ENCODE measurements around the gene SPIN1.

DNA sequence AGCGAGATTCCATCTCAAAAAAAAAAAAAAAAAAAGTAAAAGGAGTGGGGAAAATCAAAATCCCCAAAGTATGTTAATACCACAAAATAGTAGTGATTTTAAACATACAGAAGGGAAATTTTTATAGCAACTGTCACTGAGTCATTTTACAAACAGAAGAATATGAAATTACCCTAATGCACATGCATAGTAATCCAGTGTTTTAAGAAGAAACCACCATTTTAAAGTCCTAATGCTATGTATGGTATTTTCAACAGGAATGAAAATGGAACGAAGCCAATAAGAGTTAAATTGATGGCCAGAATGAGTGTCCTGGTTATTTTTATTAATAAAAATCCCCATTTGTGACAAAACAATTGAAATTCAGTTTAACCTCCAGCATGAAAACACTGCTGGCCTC lies 120.1 kb downstream of the SPIN1 start:
- TF ChIP-seq TCF7L2 (IDR thresholded peaks at IDR 0.05; ENCODE audit: low read depth, low read length) = no peak
- TF ChIP-seq, protein P1, sequence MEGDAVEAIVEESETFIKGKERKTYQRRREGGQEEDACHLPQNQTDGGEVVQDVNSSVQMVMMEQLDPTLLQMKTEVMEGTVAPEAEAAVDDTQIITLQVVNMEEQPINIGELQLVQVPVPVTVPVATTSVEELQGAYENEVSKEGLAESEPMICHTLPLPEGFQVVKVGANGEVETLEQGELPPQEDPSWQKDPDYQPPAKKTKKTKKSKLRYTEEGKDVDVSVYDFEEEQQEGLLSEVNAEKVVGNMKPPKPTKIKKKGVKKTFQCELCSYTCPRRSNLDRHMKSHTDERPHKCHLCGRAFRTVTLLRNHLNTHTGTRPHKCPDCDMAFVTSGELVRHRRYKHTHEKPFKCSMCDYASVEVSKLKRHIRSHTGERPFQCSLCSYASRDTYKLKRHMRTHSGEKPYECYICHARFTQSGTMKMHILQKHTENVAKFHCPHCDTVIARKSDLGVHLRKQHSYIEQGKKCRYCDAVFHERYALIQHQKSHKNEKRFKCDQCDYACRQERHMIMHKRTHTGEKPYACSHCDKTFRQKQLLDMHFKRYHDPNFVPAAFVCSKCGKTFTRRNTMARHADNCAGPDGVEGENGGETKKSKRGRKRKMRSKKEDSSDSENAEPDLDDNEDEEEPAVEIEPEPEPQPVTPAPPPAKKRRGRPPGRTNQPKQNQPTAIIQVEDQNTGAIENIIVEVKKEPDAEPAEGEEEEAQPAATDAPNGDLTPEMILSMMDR (IDR thresholded peaks at IDR 0.05) = no peak
